SKM-1 treated with dmso at 0.1 percent for 144 hours (cell line): Measurements from ENCODE around the gene ITGB1BP1.

Source experiments
- DNase-seq: peaks from one replicate; lab custom pipeline; 2025; ENCODE audit not compliant: unreplicated experiment; lab: John Stamatoyannopoulos, UW

The ITGB1BP1 gene

GRCh38 chr2:9354318-9354717 lies 69.0 kb downstream of the ITGB1BP1 start:
- DNase-seq, result no peak
